ENCODE results near the gene PGC. TPM values are rescaled to one million over a fixed set of nuclear protein-coding genes. Genes with fewer than 3 reads are reported as not detected.
A peak's percentile ranks its signal among the peaks of the same experiment; 100 is the strongest.

PGC gene
- total RNA-seq, 1 experiment from 2014 or later = not detected

DNA sequence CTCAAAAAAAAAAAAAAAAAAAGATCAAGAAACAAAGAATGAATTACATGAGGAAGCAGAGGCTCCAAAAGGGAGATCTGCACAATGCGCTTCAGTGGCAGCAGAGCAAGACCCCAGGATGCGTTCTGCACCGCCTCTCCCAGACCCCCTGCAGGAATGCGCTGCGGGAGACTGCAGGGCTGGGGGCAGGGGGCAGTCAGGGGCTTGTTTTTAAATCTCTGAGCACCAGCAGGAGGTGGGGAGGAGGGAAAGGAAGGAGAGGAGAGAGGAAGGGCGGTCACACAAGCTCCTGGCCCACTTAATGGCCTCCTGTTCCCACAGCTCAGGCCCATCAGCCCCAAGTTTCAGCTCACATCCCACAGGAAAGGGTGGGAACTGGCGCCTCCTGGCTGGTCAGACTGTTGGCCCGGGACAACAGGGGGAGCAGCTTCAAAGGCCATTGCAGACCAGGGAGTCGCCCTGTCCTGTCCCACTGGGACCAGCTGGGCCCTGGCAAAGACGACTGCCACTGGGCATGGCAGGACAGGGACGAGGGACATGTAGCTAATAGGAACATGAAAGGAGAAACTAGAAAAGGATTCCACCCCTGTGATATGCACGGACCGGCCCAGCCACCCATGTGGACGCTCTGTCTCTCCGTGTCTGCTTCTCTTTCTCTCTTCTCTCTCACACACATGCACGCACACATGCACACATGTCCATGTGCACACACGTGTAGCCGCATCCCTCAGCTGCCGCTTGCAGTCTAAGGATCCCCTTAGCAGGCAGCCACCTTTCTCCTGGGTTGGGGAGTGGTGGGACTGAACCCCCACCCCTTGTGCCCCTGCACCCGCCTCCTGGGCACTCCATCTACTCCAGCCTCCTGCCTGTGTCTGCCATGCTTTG, 46.5 kb downstream of the PGC start:
- DNase-seq (ENCODE audit: low read depth) = no peak

DNA sequence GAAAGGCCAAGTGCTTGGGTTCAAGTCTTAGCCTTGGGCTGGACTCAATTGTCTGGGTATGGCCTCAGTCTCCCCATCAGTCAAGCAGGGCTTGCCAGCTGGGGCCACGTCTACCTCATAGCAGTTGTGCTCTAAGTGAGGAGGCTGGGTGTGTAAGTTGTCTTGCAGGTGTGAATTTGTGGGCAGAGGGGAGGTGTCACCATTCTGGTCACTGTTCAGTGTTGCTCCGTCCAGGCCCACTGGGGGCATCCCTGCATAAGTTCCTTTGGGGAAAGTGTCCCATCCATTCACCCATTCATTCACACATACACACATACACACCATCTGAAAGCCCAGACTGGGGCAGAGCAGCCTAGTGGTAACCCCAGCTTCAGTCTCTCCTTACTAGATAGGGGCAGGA, 48.1 kb downstream of the PGC start:
- DNase-seq (ENCODE audit: low read depth) = no peak

DNA sequence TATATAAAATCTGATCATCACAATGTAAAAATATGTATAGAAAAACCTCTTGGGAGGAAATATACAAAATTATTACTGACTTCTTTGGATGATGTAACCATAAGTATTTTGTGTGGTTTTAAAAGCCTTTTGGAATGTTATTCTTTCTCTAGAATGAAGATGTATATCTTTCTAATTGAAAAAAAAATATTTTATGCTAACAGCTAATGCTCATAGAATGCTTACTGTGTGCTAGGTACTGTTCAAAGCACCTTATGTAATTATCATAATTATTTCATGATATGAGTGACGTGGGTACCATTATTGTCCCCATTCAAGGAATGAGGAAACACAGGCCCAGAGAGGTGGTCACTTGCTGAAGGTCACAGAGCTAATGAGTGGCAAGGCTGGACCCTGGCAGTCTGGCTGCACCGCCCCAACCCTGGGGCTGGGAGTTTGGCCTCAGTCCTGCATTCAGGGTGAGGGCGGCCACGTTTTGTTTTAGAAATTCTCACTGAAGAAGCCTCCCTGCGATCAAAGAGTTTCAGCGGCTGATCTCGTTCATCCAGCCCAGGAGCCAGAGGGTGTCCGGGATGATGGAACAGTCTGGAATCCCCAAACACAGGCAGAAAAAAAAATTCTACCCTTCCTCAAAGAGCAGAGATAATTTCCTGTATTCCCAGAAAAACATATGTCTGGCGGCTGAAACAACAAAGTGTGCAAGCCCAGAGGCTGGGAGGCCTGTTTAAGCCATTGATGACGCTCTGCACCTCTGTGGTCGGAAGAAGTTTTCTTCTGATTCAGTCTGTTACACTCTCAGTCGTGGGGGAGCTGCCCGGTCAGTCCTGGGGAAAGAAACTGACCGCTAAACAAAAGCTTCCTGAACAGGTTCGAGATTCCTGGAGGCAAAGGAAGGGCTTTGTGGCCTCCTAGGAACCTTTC, 49.1 kb downstream of the PGC start:
- DNase-seq (ENCODE audit: low read depth) = peak; percentile 91

DNA sequence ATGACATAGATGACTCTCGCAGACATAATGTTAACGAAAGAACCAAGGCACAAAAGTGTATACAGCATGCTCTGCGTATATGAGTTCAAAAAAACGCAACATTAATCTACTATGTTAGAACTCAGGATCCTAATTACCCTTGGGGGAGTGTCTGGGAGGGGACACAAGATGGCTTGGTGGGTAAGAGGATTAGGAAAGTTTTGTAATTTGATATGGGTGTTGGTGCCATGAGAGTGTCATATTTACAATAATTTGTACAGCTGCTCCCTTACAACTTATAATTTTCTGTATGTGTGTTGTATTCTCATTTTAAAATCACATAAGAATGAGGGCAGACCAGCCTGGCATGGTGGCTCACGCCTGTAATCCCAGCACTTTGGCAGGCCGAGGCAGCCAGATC, 50.4 kb downstream of the PGC start:
- DNase-seq (ENCODE audit: low read depth) = no peak

DNA sequence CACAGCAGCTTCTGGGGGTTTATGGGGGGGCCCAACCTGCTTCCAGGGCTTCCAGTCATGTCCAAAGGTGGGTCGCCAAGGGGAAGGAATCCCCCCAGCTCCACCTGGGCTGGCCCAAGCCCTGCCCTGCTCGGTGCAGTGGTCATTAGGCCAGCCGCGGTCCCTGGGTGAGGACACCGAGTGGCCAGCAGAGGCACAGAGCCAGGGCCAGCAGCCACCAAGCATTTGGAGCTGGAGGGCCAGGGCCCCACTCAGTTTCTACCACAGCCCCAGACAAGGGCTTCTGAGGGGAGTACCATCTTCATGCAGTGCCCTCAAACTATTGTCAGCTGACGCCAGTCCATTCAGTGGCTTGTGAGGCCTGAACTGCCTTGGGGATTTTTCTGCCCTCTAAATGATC, 51.4 kb downstream of the PGC start:
- no peak for DNase-seq (ENCODE audit: low read depth)

DNA sequence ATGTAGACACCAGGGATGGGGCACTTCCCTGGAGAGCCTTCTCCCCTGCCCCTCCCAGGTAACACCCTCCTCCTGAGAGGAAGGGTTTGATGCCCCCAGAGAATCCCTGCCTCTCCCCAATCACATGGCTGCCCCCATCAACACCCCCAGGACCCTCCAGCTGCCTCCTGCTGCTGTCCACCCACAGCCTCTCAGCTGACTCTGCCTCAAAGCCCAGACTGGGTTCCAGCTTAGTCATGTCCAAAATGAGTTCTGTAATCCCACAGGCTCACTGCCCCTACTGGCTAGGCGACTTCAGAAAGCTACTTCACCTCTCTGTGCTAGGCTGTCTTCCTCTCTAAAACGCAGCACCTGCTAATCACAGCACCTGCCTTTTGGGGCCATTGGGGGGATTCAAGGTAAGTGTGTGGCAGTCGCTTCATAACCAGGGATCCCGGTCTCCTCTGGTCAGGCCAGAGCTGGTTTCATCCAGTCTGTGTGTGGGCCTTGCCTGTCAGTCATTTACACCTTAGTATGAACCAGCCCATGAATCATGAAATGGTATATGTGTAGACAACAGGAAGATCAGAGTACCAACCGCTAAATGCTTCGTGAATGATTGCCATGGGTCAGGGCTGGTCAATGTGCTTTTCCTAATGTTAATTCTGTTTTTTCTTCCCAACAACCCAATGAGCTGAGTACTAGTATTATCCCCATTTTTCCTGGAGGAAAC, 52.2 kb downstream of the PGC start:
- no peak for DNase-seq (ENCODE audit: low read depth)

DNA sequence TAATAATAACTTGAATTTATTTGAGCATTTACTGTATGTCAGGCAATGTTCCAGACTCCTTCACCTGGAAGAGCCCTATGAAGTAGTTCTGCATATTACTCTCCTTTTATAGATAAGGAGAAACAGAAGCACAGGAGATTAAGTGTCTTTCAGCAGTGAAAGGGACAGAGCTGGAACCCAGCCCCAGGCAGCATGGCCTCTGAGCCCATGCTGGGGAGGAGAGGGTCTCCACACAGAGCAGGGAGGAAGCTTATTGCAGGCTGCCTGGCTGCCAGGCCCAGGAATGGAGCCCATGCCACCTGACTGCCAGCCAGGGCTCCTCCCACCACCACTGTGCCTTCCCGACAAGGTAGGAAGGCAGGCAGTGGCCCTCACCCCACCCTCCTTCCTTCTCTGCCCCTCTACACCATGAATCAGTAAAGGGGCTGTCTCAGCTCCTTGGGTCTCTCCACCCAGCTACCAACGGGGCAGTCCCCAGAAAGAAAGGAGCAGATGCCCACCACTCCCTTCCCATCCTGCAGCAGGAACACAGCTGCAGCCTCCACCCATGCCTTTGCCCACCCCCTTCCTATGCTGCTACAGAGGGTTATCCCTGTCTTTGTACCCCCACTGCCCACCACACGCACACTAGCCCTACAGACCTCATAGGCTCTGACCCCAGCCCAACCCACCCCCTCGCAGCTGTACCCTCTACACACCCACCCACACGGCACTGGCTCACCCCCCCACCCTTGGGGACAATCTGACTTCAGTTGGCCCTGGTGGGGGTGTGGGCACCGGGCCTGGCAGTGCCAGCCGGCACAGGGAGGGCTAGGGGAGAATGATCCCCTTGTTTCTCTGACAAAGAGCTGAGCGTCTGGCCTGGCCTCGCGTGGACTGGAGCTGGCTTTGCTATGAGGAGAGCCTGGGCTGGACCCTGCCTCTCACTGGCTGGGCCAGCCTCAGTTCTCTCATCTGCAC, 53.6 kb downstream of the PGC start:
- DNase-seq (ENCODE audit: low read depth) = no peak

DNA sequence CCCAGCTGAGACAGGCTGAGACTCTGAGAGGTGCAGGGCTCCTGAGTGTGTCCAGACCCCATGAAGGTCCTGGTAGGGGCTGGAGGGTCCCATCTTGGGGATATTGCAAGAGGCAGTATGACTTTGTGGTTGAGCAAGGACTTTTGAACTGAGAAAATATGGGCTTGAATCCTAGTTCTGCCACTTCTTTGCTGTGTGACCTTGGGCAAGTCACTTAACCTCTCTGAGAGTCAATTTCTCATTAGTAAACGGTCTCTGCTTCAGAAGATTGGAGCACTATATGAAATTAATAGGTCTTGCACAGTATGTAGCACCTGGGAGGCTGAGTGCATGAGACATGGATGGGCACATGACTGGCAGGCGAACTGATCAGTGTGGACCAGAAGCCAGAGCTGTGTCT, 54.5 kb downstream of the PGC start:
- no peak for DNase-seq (ENCODE audit: low read depth)

DNA sequence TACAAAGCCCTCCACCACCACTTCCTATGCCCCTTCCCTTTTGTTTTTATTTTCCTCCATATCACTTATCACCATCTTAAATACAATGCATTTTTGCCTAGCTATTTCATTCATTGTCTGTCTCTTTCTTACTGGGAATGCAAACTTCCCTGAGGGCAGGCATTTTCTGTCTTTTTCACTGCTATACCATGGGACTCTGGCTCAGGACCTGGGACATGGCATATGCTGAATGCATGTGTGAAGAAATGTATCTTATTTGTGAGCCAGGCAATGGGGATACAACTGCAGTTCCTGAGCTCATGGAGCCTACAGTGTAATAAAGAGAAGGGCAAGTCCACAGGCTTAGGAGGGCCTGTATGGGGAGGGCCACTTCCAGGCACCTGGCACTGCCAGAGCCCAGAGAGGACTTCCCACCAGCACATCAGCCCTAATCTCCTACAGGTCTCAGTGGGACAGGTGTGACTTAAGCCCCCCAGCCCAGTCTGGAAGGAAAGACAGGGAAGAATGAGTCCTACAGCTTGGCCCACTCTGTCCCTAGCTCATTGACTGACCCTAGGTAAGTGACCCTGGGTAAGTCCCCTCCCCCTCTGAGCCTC, 55.0 kb downstream of the PGC start:
- no peak for DNase-seq (ENCODE audit: low read depth)

DNA sequence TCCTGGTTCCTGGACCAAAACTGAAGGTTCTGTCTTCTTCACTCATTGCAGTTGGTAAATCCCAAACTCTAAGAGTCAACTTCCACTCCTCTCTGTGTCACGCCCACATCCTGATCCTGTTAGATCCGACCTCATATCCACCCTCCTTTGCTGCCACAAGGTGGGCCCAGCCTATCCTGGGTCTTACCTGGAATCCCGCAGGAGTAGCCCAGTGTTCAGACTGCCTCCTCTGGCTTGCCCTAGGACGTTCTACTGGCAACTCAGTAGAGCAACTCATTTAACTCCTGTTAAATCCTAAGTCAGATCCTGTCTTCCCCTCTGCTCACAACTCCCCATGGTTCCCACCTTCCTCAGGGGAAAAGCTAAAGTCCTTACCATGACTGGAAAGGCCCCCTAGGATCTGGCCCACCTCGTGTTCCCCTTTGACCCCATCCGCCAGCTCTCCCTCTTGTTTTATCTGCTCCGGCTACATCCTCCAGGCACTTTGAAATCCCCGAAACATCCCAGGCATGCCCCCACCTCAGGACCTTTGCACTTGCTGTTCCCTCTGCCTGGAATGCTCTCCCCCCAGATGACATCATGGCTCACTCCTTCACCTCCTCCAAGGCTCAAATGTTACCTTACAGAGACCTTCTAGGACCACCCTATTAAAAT, 55.6 kb downstream of the PGC start:
- DNase-seq (ENCODE audit: low read depth) = no peak

DNA sequence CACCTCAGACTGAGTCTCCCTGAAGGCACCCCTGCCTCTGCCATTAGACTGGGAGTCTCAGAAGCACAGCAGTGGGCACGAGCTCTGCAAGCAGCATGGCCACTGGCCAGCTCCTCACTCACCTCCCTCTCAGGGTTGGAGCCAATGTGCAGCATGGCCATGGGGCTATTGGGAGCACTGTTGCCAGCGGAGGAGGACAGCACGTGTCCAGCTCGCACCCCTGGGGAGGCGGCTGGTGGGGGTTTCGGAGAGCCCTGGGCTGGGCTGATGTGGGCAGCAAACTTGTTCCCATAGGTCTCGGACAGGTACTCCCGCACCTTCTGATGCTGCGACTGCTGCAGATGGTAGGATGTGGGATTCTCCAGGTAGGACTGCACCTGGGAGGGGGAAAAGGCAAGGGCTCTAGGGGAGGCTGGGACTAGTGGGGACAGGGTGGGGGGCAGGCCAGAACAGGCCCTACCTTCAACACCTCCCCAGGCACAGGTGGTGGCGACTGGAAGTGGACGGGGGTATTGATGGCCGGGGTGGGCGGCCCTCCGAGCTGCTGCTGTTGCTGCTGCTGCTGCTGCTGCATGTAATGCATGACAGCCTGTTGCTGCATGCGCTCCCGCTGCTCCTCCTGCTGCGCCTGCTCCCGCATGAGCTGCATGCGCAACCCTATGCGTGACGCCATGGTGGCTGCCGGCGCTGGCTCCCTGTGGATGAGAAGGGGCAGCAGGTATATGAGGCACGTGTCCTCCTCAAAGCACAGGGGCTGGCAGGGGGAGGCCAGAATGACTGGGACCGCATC, 56.5 kb downstream of the PGC start:
- no peak for DNase-seq (ENCODE audit: low read depth)

DNA sequence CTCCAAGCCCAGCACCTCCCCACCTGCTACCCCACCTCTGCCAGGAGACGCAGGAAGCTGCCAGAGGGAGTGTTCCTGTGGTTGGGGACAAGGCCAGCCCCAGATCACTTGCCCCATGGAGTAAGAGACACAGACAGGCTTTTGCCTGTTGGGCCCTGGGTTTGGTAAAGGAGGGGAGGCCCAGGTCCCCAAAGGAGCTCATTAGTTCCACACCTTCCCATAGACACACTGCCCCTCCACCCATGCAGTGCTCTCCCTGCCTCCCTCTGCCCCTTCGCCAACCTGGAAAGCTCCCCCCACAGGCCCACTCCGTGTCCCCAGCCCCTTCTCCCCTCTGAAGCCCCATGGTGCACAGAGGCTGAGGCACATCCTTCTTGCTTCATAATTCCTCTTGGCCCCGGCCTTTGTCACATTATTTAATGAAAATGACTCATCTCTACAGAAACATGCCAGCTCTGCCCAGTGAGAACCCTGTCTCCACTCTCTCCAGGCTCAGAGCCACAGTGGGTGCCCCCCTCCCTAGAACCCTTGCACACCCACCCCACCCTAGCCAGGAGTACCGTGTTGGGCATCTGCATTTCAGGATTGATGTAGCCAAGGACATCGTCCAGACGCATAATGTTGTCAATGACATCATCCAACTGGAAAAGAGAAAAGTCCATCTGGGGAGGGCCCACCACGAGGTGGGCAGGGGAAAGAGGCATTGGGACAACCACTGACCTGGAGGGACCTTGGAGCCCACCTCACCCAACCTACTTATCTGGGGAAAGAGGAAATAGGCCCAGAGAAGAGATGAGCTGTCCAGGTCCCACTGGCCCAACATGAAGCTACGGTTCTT, 57.8 kb downstream of the PGC start:
- peak; percentile 45 for DNase-seq (ENCODE audit: low read depth)

DNA sequence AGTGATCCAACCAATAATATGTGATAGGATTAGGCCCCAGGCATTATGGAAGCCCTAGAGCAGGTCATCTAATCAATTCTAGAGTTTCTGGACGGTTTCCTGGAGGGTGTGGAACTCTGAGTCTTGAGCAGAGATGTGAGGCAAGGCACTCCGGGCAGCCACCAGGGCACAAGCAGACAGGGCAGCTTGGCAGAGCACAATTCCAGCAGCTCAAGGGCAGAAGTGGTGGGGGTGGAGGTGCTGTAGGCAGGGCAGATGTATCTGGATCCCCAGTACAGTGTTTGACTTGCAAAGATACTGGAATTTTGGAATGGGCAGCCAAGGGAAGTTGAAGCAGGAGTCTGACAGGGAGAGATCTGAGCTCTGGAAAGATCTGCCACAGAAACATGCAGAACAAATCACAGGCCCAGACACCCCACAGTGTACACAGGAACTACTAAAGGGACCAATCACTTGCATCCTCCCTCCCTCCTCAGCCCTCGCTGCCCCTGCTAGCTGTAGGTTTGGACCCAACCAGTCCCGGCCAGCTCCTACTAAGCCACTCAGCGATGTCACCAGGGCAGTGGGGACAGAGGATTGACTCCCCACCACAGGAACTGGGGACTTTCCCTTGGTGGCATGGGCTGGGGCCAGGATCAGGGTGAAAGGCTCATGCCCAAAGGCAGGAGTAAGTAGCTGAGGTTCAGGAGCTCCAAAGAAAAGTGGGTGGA, 58.8 kb downstream of the PGC start:
- DNase-seq (ENCODE audit: low read depth) = no peak

DNA sequence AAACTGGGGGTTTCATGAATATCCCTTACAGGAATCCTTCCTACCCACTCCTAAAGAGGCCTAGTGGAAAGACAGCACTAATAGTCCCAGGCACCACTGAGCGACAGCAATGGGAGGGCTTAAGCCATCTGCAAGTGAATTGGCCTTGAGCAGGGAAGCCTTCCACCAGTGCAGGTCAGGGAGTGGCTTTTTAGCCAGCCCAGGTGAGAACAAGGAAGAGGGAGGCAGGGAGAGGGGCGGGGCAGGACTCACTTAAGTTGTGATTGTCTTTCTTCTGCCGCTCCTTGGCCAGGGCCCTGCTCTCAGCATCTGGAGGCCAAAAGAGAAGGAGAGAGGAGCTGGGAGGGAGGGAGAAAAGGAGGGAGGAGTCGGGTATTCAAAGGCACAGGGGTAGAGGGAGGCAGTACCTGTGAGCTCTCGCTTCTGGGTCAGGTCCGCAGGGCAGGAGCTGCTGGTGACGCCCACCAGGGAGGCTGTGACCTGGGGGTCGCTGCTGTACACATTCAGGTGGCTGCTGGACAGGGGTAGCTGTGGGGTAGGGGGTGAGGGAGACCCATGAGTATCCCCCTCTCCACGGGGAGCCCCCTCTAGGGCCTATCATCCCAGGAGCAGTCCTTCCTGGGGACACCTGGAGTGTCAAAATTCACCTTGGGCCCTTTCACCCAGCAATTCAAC, 59.6 kb downstream of the PGC start:
- no peak for DNase-seq (ENCODE audit: low read depth)

Measured in HT1080 (cell line).